GM18517 (cell line): ENCODE results near the gene ARHGAP33.
"Not testable (repeated sequence)": the region's sequence is repeated elsewhere in the genome, so short reads cannot be mapped to it uniquely, and the experiment has no call there.

Experiments used
- ATAC-seq: cut with Tn5 transposase; IDR thresholded peaks from one replicate; pipeline ENCODE4 v1.9.1; 2021; ENCODE audit warnings: mild to moderate bottlenecking, moderate library complexity; ENCODE audit not compliant: unreplicated experiment

The ARHGAP33 gene

DNA sequence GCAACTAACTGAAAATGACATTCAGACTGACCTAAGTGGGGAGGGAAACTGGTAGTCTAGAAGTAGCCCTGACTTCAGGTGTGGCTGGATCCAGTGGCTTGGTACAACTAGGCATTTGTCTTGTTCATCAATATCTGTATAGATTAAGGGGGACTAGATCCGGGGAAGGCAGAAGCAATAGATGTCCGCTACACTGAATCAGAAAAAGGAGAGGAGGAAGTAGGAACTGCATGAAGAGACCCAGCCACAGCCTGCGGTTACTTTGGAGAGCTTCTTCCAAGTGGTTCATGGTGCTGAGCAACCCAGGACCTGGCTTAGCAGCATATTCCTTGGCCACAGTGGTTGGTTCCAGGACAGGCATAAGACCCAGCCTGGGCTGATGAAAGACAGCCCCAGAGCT, 47.2 kb downstream of the ARHGAP33 start:
- ATAC-seq, result no peak

DNA sequence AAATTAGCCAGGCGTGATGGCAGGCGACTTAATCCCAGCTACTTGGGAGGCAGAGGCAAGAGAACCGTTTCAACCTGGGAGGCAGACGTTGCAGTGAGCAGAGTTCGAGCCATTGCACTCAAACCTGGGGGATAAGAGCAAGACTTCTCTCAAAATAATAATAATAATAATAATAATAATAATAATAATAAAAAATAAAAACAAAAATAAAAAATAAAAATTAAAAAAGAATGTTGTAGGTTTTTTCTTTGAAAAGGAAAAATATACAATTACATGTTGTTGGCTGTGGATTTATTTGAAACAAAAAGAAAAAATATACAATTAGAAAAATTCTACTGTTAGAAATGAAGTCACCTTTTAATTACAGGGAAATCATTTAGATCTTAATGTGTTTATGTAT, 48.8 kb downstream of the ARHGAP33 start:
- no peak for ATAC-seq

GRCh38 chr19:35828692-35829301, 53.4 kb downstream of the ARHGAP33 start:
- ATAC-seq, result no peak

DNA sequence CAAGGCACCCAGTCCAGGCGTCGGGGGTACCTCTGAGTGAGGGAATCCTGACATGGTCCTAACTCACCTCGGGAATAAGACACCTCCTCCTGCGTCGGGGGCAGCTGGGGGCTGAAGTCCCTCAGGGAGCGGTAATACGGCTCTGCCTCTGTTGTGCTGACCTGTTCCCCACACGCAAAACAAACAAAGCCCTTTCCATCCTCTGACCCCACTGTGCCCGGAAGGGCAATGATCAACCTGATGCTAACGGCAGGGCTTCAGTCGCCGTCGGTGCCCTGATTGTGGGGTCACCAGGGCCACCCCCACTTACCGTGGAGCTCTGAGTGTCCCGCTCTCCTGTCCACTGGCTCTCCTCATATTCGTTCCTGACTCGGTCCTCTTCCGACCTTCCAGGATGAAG, 55.6 kb downstream of the ARHGAP33 start:
- ATAC-seq, result no peak

- ATAC-seq, result no peak
Observed at GRCh38 chr19:35832054-35832453, 56.7 kb downstream of the ARHGAP33 start.

GRCh38 chr19:35833972-35834371, 58.6 kb downstream of the ARHGAP33 start:
- ATAC-seq, result no peak

GRCh38 chr19:35836096-35836495, 60.7 kb downstream of the ARHGAP33 start:
- ATAC-seq, result not testable (repeated sequence)
